Bone marrow (tissue), 2 donors: ENCODE data around the gene BYSL.

Experiments
- DNase-seq, 2 donors: peaks; one replicate each; lab custom pipeline; 2025; lab: John Stamatoyannopoulos, UW

BYSL gene, protein sequence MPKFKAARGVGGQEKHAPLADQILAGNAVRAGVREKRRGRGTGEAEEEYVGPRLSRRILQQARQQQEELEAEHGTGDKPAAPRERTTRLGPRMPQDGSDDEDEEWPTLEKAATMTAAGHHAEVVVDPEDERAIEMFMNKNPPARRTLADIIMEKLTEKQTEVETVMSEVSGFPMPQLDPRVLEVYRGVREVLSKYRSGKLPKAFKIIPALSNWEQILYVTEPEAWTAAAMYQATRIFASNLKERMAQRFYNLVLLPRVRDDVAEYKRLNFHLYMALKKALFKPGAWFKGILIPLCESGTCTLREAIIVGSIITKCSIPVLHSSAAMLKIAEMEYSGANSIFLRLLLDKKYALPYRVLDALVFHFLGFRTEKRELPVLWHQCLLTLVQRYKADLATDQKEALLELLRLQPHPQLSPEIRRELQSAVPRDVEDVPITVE

DNA sequence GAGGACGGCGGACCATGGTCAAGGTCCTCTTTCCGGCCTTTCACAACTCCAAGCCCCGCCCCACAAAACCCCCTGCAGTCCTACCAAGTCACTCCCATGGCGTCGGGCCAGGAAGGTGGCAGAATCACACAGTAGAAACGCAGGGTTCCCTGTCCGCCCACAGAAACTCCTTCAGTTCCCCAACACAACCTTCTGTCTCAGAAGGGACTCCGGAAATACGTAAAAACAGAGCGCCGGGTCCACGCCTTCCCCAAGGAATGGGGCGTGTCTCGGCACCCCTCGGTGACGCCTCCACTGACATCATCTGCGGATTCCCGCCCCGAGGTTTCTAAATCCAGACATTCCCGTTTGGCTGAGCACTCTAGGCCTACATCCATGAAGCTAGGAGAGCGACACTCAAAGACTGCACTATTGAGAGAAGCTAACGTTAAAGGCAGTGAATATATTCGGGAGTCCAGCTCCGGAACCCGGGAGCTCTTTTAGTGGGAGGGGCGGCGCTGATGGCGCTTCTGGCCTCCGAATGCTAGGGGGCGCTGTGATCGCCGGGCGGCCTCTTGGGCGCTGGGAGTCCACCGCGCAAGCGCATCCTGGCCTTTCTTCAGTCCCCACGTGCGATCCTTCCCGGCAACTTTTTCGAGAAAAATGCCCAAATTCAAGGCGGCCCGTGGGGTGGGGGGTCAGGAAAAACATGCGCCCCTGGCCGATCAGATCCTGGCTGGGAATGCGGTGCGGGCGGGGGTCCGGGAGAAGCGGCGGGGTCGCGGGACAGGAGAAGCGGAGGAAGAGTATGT lies at the start of gene BYSL, which contains the start of gene MED20:
Gene BYSL (plus strand): TSS at position 579 of the 791 bp plus-strand sequence. CDS start 64 bp downstream, at position 643.
Gene MED20 (minus strand): TSS at position 219 of the 791 bp plus-strand sequence. CDS start 121 bp downstream, at position 98.
- DNase-seq = peak; percentile 92 to 95

DNA sequence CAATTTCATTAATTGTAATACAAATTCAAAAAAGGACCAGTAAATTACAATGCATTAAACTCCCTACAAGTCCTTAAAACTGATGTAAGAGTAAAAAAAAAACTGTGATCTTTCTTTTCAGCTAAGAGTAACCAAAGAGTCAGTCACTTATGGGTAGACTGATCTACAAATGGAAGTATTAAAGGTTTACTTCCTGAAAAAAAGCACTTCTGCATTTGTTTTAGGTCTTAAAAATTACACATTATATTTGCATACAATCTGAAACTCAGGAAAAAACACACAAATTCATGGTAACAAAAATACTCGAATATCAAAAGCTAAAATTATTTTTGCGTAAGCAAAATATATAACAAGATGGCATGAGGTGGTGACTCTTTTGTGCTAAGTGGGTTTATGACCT lies 49.6 kb upstream of the BYSL start:
- DNase-seq = no peak

DNA sequence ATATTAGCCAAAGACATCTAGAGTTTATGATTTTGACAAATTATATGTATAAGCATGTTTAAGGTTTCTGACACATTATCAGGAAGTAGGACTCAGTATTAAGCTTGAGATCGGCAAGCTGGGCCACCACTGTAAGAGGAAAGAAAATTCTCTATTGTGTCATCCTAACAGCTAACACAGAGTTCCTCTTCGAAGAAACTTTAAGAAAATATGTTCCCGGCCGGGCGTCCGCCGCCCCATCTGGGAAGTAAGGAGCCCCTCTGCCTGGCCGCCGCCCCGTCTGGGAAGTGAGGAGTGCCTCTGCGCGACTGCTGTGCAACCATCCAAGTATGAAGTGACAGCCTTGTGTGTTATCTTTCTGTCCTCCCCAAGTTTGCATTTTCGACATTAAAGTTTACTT lies 49.2 kb upstream of the BYSL start:
- no peak for DNase-seq

DNA sequence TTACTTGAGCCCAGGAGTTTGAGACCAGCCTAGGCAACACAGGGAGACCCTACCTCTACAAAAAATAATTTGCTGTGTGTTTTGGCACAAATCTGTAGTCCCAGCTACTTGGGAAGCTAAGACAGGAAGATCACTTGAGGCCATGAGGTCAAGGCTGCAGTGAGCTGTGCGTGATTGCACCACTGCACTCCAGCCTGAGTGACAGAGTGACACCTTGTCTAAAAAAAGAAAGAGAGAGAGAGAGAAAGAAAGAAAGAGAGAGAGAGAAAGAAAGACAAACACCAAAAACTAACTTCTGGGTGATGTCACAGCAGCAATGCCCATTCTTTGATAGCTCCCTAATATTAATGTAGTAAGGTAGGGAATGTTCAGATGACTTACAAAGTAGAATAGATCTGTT lies 46.6 kb upstream of the BYSL start:
- DNase-seq = no peak

DNA sequence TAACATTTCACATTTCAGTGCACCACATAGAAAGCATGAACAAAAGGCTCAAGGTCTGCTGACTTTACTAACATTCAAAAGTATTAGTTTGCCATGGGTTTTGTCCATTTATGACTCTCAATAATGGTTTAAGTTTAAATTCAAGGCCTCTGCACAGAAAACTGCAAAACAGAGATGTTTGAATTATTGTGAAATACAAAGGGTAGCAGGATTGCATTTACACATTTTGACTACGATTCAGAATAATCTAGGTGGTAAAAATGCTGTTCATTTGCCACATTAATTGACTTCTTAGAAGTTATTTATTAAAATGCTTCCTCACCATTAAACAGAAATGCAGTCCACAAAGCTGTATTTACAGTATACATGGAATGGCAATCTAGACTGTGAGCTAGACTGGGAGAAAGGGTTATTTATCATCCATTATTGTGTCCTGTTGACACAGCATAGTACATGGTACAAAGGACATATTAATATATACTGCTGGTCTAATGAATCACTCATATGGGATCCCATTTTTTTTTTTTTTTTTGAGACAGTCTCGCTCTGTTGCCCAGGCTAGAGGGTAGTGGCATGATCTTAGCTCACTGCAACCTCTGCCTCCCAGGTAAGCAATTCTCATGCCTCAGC lies 44.1 kb upstream of the BYSL start:
- no peak for DNase-seq

DNA sequence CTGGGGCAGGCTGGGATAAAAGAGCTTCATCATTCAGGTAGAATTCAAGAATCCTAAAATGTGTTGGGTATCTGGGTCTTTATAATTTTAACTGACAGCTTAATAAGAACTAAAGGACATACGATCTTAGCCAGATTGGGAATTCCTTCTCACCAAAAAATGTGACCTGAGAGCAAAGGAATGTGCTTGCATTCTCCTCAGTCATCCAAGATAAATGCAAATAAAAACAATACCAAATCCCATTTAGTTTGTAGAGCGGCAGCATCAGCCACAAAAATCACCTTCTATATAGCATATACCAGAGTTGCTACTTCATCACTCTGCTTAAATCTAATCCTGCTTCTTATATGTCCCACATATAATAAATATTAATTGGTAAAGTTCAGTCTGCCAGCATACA lies 43.1 kb upstream of the BYSL start:
- no peak for DNase-seq

DNA sequence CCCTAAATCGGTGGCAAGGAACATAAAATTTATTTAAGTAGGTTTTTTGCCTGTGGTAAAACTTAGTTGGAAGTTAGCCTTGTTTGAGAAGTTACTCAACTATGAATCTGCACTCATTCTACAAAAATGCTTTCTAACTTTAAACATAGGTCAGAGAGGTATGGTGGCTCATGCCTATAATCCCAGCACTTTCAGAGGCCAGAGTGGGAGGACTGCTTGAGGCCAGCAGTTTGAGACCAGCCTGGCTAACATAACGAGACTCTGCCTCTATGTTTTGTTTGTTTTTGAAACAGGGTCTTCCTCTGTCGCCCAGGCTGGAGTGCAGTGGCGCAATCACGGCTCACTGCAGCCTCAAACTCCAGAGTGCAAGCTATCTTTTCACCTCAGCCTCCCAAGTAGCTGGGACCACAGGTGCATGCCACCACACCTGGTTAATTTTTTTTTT lies 42.3 kb upstream of the BYSL start:
- no peak for DNase-seq

DNA sequence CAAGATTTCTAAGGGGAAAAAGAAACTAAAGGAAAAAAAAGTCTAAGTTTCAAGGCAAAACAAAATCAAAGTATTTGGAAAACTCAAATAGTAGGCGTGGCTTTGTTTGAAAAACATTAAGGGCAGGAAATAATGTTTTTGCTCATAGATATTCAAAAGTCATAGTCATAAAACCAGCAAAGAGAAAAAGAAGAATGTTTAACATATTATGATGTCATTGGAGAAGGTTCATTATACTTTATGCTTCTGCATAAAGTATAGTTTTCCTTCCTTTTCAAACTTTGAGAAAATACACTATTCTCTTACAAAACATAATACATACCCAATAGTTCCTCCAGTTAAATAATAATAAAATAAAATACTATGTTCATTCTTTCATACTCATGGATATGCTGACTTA lies 39.8 kb upstream of the BYSL start:
- no peak for DNase-seq

DNA sequence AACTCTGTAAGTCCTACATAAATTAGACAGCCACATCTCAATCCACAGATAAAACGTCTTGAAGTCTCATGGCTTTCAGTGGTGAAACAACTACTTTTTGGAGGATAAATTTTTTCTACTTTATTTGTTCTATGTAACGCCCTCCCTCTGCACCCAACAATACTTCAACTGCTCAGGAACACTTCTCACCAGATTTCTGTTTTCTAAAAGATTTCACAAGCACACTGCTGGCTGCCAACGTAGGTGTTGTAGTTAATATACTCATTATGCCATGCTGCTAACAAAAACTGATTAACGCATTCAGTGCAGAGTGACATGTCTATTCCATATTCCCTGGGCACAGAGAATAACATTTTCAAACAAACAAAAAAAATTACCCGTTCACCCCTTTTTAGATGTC lies 36.3 kb upstream of the BYSL start:
- DNase-seq = no peak

DNA sequence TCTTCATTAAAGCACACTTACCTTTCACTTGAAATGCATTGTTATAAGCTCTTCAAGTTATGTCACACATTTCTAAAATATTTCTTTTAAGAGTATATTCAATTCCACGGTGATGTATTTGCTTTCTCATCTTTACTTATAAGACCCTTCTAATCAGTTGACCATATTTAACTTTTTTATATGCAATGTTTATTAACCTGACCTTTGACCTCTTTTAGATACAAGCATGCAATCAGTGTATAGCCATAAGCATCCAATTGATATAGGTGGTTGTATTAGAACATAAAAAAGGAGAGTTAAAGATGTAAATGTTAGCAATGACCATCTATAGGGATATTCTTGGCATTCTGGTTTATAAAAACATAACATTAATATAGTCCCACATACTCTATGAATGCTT lies 35.4 kb upstream of the BYSL start:
- no peak for DNase-seq

DNA sequence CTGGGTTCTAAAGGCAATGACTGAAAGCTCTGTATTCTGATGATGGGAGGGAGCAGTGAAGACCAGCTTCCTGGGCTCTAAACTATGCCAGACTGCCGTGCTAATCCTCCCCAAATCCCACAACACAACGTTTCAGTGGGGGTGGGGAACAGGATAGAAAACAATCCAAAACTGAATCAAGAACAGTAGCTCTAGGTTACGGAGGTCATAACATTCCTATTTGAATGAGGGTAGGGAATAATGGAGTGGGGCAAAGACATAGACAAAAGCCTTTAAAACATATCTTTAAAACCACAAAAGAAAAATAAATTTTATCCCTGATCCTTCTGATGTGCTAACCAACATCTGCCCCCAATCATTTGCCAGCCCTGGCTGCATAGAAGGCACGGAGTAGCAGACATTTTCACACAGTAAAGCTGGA lies 34.0 kb upstream of the BYSL start:
- no peak for DNase-seq

DNA sequence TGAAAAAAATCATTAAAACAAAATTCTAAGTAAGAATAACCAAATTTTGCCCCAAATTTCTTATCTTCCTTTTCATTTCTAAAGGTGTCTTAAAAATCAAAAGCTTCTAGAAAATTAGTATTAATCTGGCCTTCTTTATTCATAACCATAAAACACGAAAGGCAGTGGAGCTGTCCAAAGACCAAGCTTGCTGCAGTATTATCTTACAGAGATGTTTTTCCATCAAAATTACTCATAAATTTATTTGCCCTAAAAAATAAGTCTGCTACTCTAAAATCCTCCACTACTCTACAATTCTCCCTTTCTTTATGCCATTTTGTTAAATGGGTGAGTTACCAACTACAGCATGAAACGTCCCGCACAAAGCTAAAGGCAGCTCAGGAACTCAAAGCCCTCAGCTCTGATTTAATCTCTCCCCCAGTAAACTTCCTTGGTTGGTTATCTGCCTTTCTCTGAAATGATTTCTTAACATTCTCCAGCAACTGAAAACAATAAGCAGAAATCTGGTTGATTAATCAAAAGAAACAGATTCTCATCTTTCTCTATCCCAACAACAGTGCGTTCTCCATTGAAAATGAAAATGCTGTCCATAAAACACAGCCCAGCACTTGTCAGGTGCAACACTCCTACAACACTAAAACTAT lies 28.3 kb upstream of the BYSL start:
- no peak for DNase-seq

DNA sequence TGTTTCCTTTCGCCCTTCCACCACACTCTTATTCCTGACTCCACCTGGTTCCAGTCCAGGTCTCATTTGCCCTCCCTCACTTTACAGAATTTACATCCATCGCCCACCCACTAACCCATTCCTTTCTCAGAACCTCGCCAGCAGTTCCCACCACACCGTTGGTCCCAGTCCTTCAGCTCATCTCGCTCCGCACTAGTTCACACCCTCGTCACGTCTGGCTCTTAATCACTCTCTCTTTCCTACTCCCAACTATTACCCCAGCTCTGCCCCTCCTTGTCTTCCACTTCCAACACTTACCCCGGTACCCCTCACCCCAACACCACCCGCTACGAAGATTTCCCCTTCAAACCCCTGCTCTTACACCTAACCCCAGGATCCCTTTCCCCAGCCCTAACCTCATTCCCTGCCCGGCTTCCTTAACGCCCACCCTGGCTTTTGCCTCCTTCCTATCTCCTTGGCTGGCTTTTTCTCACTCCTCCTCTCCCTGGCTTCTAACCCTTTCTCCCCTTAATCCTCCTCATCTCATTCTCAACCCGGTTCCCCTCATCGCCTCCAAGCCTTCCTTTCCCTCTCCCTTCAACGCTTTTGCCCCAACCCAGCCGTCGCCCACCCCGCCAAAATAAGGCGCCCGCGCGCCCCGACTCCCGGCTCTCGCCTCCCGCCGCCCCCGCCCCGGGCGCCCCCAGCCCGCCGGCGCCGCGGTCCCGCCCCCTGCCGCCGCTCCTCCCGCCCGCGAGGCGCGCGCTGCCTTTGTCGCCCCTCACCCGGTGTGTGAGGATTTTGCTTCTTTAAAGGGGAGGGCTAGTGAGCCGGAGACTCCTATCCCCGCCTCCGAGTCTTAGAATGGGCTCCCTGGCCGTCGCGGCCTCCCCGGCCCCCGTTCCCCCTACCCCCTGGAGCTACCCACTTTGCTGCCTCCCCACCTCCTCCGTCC lies 26.7 kb upstream of the BYSL start:
- DNase-seq = peak in 1 of 2 donors; percentile 16

DNA sequence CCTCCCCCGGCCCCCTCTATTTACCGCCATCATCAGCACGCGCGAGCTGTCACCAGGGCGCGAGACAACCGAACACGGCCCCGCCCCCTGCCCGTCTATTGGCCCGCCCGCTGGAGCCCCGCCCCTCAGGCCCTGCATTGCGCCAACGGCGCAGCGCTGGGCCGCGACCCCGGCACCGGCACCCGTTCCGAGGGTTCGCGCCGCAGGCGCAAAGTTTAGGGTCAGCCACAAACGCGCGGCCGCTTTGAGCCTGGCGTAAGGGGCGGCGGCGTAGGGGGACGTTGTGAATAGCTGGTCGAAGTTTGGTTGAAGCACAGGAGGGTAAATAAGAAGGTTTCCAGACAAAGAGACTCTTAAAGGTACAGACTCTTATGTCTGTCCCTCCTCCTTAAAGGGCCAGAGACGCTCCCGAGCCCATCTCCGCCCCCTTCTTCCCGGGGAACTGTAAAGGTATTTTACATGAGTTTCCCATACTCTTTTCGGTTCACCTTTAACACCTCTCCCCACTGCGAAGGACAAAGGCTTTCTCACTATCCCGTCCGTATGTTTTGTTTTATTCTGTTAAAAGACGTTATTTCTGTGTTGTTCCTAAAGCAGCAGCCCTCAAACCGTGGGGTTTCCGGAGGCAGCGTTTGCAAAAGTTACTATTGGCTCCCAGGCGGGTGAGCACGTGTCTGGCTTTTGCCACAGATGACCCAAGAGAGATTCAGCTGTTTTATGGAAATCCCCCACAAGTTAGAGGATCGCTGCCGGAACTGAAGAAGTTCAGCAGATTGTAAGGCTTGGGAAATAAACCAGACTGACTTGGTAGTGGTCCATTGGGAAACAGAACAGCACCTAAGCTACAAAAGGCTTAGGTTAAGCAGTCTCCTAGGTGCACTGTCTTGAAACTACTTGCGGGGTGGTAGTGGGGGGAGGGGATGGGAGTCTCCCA lies 25.7 kb upstream of the BYSL start, which contains the start of gene USP49:
Gene USP49 (minus strand): TSS at position 76 of the 934 bp plus-strand sequence. CDS start 88,392 bp downstream, outside the sequence.
- DNase-seq = peak; percentile 59 to 82

DNA sequence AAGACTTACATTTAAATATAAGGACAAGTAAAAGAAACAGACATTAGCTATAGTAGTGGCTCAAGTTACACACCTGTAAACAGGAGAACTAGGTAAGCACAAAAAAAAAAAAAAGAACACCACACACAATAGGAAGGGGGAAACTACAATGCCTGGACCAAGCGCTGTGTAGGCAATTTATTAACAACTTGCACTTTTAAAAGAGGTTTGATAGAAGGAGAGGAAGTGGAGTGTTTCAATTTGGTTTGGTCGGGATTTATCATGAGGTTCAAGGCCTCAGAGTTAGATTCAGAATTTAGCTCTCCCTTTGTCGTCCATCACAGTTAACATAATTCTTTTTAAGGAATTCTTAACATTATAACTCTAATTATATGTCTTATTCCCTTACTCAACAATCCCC lies 25.0 kb upstream of the BYSL start:
- DNase-seq = no peak

DNA sequence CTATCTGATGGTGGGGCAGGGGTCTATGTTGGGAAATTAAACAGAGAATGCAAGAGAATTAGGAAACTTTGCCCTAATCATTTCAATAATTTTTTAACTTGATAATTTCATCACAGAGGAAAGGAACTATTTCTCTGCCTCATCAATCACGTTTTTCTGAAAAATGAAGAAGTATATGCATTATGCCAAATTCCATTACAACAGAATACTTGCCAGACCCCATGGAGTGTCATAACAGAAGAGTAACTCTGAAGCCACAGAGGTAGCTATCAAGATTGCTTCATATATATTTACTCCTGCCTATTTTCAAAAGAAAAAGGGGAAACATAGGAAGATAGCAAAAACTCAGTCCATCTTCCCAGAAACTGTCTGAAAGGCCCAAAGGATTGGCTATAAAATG lies 20.4 kb upstream of the BYSL start:
- DNase-seq = no peak

DNA sequence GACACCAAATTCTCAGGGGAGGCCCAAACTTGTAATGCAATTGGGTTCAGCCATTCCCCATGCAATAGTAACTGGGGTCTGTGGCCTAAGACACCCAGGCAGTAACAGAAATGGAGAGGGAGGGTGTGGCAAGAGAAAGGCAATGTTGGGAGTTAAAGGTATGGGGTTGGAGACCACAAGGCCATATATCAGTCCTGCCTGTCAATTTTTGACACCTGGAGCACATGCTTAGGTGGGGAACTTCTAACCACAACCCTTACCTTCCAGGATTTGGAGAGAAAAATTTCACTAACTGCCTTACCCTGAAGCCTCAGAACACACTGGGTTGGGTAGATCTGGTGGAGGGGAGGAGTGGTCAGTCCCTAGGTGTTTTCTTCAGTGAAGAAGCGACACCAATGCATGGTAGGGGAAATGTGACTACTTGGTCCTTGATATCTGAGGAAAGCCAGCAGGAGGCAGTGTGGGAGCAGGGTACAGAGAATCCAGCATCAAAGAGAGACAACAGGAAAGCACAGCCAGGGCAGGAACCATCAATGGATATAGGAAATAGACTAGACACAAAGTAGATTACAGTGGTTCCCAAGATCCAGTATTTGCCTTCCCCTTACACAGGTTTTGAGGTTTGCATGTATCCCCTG lies 19.3 kb upstream of the BYSL start:
- peak in 1 of 2 donors; percentile 32 for DNase-seq

DNA sequence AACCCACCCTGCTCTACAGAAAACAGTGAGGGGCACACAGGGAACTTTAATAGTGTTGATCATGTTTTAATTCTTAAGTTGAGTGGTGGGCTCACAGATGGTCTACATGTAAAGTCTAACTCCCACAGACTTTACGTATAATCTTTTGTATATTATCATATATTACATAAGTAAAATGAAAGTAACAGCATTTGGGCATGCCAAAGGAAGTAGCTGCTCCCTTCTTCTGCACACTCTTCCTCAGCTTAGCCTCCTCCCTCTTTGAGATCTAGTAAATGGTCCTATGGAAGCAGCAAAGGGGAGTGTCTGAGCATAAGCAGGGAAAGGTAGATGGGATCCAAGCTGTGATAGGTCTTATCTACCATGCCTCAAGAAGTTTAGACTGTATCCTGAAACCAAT lies 11.6 kb upstream of the BYSL start:
- DNase-seq = no peak

DNA sequence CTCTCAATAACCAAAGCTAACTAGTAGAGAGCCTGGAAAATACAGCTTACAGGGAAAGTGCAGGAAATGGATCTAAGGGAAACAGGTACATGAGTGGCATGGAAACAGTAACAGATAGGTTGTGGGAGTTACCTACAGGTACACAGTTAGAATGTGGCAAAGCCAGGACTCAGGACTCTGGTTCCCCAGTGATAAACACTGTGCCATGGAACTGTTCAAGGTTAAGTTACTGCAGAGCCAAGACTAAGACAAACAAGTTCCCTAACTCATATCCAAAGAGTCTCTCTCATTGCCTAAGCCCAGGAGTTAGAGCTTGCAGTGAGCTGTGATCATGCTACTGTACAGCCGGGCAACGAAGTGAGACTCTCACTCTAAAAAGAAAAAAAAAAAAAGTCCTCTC lies 7.0 kb upstream of the BYSL start:
- DNase-seq = no peak
